ENCODE measurements around the gene NKX1-1.
"Not testable (repeated sequence)": the region's sequence is repeated elsewhere in the genome, so short reads cannot be mapped to it uniquely, and the experiment has no call there.

NKX1-1 gene

GRCh38 chr4:1400191-1400805 is 5.9 kb downstream of the NKX1-1 start:
- peaks cover 0 to 3% (median 3%) of the 10 kb centered on the region in 5 donors for H3K36me3 ChIP-seq (ENCODE audit: control insufficient read depth in 5 of 5, insufficient read depth in 5 of 5, low read length in 5 of 5)
- no peak overlapping the region for H3K9ac ChIP-seq (ENCODE audit: low read length in 5 of 5)
- no peak overlapping the region for H3K27ac ChIP-seq (ENCODE audit: low read depth, low read length)
- peaks cover 39 to 51% (median 44%) of the 10 kb centered on the region in 5 donors for H3K27me3 ChIP-seq (ENCODE audit: control insufficient read depth in 5 of 5, insufficient read depth in 4 of 5, low read length in 5 of 5)
- H3K9me3 ChIP-seq (ENCODE audit: control insufficient read depth in 5 of 5, low read length in 5 of 5): peaks cover 0 to 18% (median 6%) of the 10 kb centered on the region in 5 donors
- H3K4me3 ChIP-seq (ENCODE audit: low read depth in 1 of 5, low read length in 5 of 5): no peak overlapping the region
- peaks cover 0 to 11% (median 5%) of the 10 kb centered on the region in 5 donors for H3K4me1 ChIP-seq (ENCODE audit: control insufficient read depth in 5 of 5, insufficient read depth in 5 of 5, low read length in 5 of 5)

GRCh38 chr4:1399508-1400190 is 6.6 kb downstream of the NKX1-1 start:
- peaks cover 33 to 46% (median 37%) of the 10 kb centered on the region in 5 donors for H3K27me3 ChIP-seq (ENCODE audit: control insufficient read depth in 5 of 5, insufficient read depth in 4 of 5, low read length in 5 of 5)

GRCh38 chr4:1398681-1399507 is 7.3 kb downstream of the NKX1-1 start:
- Histone ChIP-seq H3K9ac (ENCODE audit: low read length in 5 of 5) (no peak overlapping the region), H3K27ac (ENCODE audit: low read depth, low read length) (no peak overlapping the region), H3K4me3 (ENCODE audit: low read depth in 1 of 5, low read length in 5 of 5) (no peak overlapping the region), H3K9me3 (ENCODE audit: control insufficient read depth in 5 of 5, low read length in 5 of 5) (peaks cover 0 to 24% (median 6%) of the 10 kb centered on the region in 5 donors), H3K27me3 (ENCODE audit: control insufficient read depth in 5 of 5, insufficient read depth in 4 of 5, low read length in 5 of 5) (peaks cover 25 to 38% (median 30%) of the 10 kb centered on the region in 5 donors), H3K4me1 (ENCODE audit: control insufficient read depth in 5 of 5, insufficient read depth in 5 of 5, low read length in 5 of 5) (peaks cover 0 to 9% (median 3%) of the 10 kb centered on the region in 5 donors), H3K36me3 (ENCODE audit: control insufficient read depth in 5 of 5, insufficient read depth in 5 of 5, low read length in 5 of 5) (peaks cover 0 to 18% (median 13%) of the 10 kb centered on the region in 5 donors)

More at GRCh38 chr4:1399508-1400190, 6.6 kb downstream of the NKX1-1 start:
- Histone ChIP-seq H3K27ac (ENCODE audit: low read depth, low read length) (no peak overlapping the region), H3K4me1 (ENCODE audit: control insufficient read depth in 5 of 5, insufficient read depth in 5 of 5, low read length in 5 of 5) (peaks cover 0 to 11% (median 5%) of the 10 kb centered on the region in 5 donors), H3K9ac (ENCODE audit: low read length in 5 of 5) (no peak overlapping the region), H3K9me3 (ENCODE audit: control insufficient read depth in 5 of 5, low read length in 5 of 5) (peaks cover 0 to 18% (median 6%) of the 10 kb centered on the region in 5 donors), H3K36me3 (ENCODE audit: control insufficient read depth in 5 of 5, insufficient read depth in 5 of 5, low read length in 5 of 5) (peaks cover 0 to 10% (median 6%) of the 10 kb centered on the region in 5 donors), H3K4me3 (ENCODE audit: low read depth in 1 of 5, low read length in 5 of 5) (no peak overlapping the region)

GRCh38 chr4:1396806-1397455 is 9.3 kb downstream of the NKX1-1 start:
- H3K4me1 ChIP-seq (ENCODE audit: control insufficient read depth in 5 of 5, insufficient read depth in 5 of 5, low read length in 5 of 5): peaks cover 0 to 3% (median 0%) of the 10 kb centered on the region in 5 donors
- peaks cover 4 to 35% (median 21%) of the 10 kb centered on the region in 5 donors for H3K36me3 ChIP-seq (ENCODE audit: control insufficient read depth in 5 of 5, insufficient read depth in 5 of 5, low read length in 5 of 5)
- H3K27me3 ChIP-seq (ENCODE audit: control insufficient read depth in 5 of 5, insufficient read depth in 4 of 5, low read length in 5 of 5): peaks cover 12 to 22% (median 21%) of the 10 kb centered on the region in 5 donors
- H3K9me3 ChIP-seq (ENCODE audit: control insufficient read depth in 5 of 5, low read length in 5 of 5): peaks cover 0 to 26% (median 7%) of the 10 kb centered on the region in 5 donors
- no peak overlapping the region for H3K9ac ChIP-seq (ENCODE audit: low read length in 5 of 5)
- H3K27ac ChIP-seq (ENCODE audit: low read depth, low read length): no peak overlapping the region
- no peak overlapping the region for H3K4me3 ChIP-seq (ENCODE audit: low read depth in 1 of 5, low read length in 5 of 5)

GRCh38 chr4:1395941-1396805 is 10.1 kb downstream of the NKX1-1 start:
- peaks cover 11 to 42% (median 24%) of the 10 kb centered on the region in 5 donors for H3K36me3 ChIP-seq (ENCODE audit: control insufficient read depth in 5 of 5, insufficient read depth in 5 of 5, low read length in 5 of 5)
- no peak overlapping the region for H3K4me3 ChIP-seq (ENCODE audit: low read depth in 1 of 5, low read length in 5 of 5)
- no peak overlapping the region for H3K27ac ChIP-seq (ENCODE audit: low read depth, low read length)
- H3K27me3 ChIP-seq (ENCODE audit: control insufficient read depth in 5 of 5, insufficient read depth in 4 of 5, low read length in 5 of 5): peaks cover 4 to 15% (median 13%) of the 10 kb centered on the region in 5 donors
- H3K4me1 ChIP-seq (ENCODE audit: control insufficient read depth in 5 of 5, insufficient read depth in 5 of 5, low read length in 5 of 5): no peaks in the 10 kb centered on the region
- no peak overlapping the region for H3K9ac ChIP-seq (ENCODE audit: low read length in 5 of 5)
- H3K9me3 ChIP-seq (ENCODE audit: control insufficient read depth in 5 of 5, low read length in 5 of 5): peaks cover 0 to 30% (median 13%) of the 10 kb centered on the region in 5 donors

GRCh38 chr4:1395389-1395820 is 10.8 kb downstream of the NKX1-1 start:
- not testable (repeated sequence) for H3K4me3 ChIP-seq (ENCODE audit: low read depth in 1 of 5, low read length in 5 of 5)
- H3K36me3 ChIP-seq (ENCODE audit: control insufficient read depth in 5 of 5, insufficient read depth in 5 of 5, low read length in 5 of 5): peaks cover 11 to 46% (median 24%) of the 10 kb centered on the region in 5 donors

GRCh38 chr4:1394554-1395388 is 11.5 kb downstream of the NKX1-1 start:
- H3K9me3 ChIP-seq (ENCODE audit: control insufficient read depth in 5 of 5, low read length in 5 of 5): peaks cover 0 to 35% (median 13%) of the 10 kb centered on the region in 5 donors
- H3K9ac ChIP-seq (ENCODE audit: low read length in 5 of 5); H3K27ac ChIP-seq (ENCODE audit: low read depth, low read length): not testable (repeated sequence)

More at GRCh38 chr4:1395389-1395820, 10.8 kb downstream of the NKX1-1 start:
- not testable (repeated sequence) for H3K27me3 ChIP-seq (ENCODE audit: control insufficient read depth in 5 of 5, insufficient read depth in 4 of 5, low read length in 5 of 5); H3K27ac ChIP-seq (ENCODE audit: low read depth, low read length); H3K9ac ChIP-seq (ENCODE audit: low read length in 5 of 5); H3K4me1 ChIP-seq (ENCODE audit: control insufficient read depth in 5 of 5, insufficient read depth in 5 of 5, low read length in 5 of 5)
- H3K9me3 ChIP-seq (ENCODE audit: control insufficient read depth in 5 of 5, low read length in 5 of 5): peaks cover 0 to 35% (median 13%) of the 10 kb centered on the region in 5 donors

GRCh38 chr4:1393866-1394265 is 12.4 kb downstream of the NKX1-1 start:
- Histone ChIP-seq H3K9me3 (ENCODE audit: control insufficient read depth in 5 of 5, low read length in 5 of 5) (peaks cover 0 to 39% (median 13%) of the 10 kb centered on the region in 5 donors), H3K9ac (ENCODE audit: low read length in 5 of 5) (no peak overlapping the region), H3K4me1 (ENCODE audit: control insufficient read depth in 5 of 5, insufficient read depth in 5 of 5, low read length in 5 of 5) (no peaks in the 10 kb centered on the region), H3K27me3 (ENCODE audit: control insufficient read depth in 5 of 5, insufficient read depth in 4 of 5, low read length in 5 of 5) (no peaks in the 10 kb centered on the region), H3K36me3 (ENCODE audit: control insufficient read depth in 5 of 5, insufficient read depth in 5 of 5, low read length in 5 of 5) (peaks cover 11 to 49% (median 24%) of the 10 kb centered on the region in 5 donors), H3K4me3 (ENCODE audit: low read depth in 1 of 5, low read length in 5 of 5) (no peak overlapping the region), H3K27ac (ENCODE audit: low read depth, low read length) (no peak overlapping the region)

More at GRCh38 chr4:1394554-1395388, 11.5 kb downstream of the NKX1-1 start:
- H3K36me3 ChIP-seq (ENCODE audit: control insufficient read depth in 5 of 5, insufficient read depth in 5 of 5, low read length in 5 of 5): peaks cover 11 to 46% (median 24%) of the 10 kb centered on the region in 5 donors
- not testable (repeated sequence) for H3K4me3 ChIP-seq (ENCODE audit: low read depth in 1 of 5, low read length in 5 of 5); H3K27me3 ChIP-seq (ENCODE audit: control insufficient read depth in 5 of 5, insufficient read depth in 4 of 5, low read length in 5 of 5); H3K4me1 ChIP-seq (ENCODE audit: control insufficient read depth in 5 of 5, insufficient read depth in 5 of 5, low read length in 5 of 5)

All from subcutaneous abdominal adipose tissue (tissue), 5 donors.